Measurements from ENCODE around the gene DNAJB8. TPM values are rescaled to one million over a fixed set of nuclear protein-coding genes. Genes with fewer than 3 reads are reported as not detected.

The DNAJB8 gene
- total RNA-seq, 4 donors from 2014 or later = not detected

- no peak for TF ChIP-seq CTCF (IDR thresholded peaks at IDR 0.05; ENCODE audit: low read depth)
These were observed 53.1 kb downstream of the DNAJB8 start for GRCh38 chr3:128413413-128414205.

- no peak for TF ChIP-seq CTCF (IDR thresholded peaks at IDR 0.05; ENCODE audit: low read depth)
These were observed 53.7 kb downstream of the DNAJB8 start for GRCh38 chr3:128413003-128413370.

Other genes starting within 250 kb of the DNAJB8 start
- gene GATA2, start 26.3 kb upstream of the DNAJB8 start, total RNA-seq = 10 to 100 TPM in 2 of 4 donors, 1 to 10 TPM in 2; 2.4 to 26.6 (median 11.0) TPM
- gene RPN1, start 183.9 kb upstream of the DNAJB8 start, total RNA-seq = 100 to 1,000 TPM; 179 to 268 (median 193) TPM

Data from subcutaneous adipose tissue (tissue), 4 donors.